ENCODE measurements around the gene MPZ.
"Not testable (repeated sequence)": the region's sequence is repeated elsewhere in the genome, so short reads cannot be mapped to it uniquely, and the experiment has no call there.

Gene MPZ

GRCh38 chr1:161299347-161299746 is 10.4 kb downstream of the MPZ start:
- no peak for DNase-seq

DNA sequence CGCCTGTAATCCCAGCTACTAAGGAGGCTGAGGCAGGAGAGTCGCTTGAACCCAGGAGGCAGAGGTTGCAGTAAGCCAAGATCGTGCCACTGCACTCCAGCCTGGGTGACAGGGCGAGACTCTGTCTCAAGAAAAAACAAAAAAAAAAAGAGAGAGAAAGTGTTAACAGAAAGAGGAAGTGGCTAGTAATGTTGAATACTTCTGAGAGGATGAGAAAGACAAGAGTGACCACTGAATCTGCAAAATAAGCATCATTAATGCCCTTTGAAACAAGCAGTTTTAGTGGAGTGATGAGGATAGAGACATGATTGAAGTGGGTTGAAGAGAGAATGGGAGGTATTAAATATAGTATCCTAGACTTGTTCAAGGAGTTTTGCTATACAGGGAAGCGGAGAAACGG is 11.7 kb downstream of the MPZ start:
- DNase-seq, result no peak

- no peak for DNase-seq
These were observed 12.4 kb downstream of the MPZ start for GRCh38 chr1:161297415-161297814.

DNA sequence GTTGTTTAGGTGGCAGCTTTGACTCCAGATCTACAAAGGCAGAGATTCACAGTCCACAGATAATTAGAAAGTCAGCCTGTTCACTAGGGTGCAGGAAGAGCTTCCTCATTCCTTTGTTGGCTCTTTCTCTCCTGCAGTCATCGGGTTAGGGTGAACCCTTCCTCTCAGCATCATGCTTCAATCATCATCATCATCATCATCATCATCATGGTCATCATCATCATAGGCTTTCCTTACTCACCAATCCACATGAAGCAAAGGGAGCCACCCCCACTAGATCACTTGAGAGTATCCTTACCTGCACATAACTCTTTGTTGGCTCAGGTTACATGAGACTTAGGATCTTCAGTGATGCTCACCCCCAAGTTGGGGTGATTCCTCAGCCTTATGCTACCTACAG is 19.0 kb downstream of the MPZ start:
- no peak for DNase-seq

- DNase-seq, result no peak
These were observed 22.2 kb downstream of the MPZ start for GRCh38 chr1:161287482-161288054.

- DNase-seq, result no peak
These were observed 24.2 kb downstream of the MPZ start for GRCh38 chr1:161285521-161285920.

DNA sequence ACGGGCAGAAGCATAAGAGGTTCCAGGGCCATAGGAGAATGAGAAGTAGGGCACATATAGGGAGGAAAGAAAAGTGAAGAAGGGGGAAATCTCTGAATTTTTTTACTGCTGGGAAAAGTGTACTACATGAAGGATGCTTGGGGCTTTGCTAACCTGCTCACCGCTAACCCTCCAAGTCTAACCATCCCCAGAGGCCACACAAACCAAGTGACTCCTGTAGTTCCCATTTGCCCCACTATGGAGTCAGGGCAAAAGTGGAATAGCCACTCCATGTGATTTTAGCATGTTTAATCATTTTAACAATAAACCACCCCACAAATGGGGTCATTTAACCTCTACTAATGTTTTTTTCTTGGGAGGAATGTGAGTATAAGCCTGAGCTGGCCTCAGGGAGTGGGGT is 24.7 kb downstream of the MPZ start:
- DNase-seq, result no peak

- DNase-seq, result no peak
These were observed 26.8 kb downstream of the MPZ start for GRCh38 chr1:161282991-161283390.

DNA sequence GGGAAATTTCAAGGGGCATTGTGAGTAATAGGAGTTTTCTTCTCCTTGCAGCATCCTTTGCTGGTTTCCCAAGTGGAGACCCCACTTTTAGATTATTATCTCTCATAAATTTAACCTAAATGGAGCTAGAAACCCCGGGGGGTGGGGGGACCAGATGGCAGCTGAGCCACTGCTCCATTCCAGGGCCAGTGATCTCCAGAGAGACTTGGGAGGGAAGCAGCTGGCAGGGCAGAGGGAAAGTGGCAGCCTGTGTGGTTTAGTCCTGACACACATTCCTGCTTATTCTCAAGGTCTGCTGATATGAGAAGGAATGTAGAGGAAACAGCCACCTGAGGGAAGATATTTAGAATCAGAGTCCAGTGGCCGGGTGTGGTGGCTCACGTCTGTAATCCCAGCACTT is 34.9 kb downstream of the MPZ start:
- DNase-seq, result no peak

GRCh38 chr1:161273402-161273801 is 36.4 kb downstream of the MPZ start:
- no peak for DNase-seq

- DNase-seq, result no peak
These were observed 42.4 kb downstream of the MPZ start for GRCh38 chr1:161267321-161267720.

- no peak for DNase-seq
These were observed 42.9 kb downstream of the MPZ start for GRCh38 chr1:161266836-161267235.

DNA sequence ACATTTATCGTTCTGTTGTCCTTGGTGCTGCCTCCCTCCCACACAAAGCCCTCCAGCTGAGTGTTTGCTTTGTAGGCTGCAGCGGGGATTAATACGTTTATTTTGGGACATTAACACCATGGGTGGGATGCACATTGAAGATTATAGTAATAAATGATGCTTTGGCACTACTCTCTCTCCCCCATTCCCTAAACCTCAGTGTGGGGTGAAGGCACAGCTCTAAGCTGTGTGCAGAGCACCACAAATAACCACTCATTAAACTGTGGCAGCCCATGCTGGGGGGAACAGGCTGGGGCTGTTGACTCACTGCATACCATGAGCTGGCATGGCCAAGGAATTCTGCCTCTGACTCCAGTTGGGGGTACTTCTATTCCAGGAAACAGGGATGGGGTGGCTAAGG is 43.6 kb downstream of the MPZ start:
- no peak for DNase-seq

DNA sequence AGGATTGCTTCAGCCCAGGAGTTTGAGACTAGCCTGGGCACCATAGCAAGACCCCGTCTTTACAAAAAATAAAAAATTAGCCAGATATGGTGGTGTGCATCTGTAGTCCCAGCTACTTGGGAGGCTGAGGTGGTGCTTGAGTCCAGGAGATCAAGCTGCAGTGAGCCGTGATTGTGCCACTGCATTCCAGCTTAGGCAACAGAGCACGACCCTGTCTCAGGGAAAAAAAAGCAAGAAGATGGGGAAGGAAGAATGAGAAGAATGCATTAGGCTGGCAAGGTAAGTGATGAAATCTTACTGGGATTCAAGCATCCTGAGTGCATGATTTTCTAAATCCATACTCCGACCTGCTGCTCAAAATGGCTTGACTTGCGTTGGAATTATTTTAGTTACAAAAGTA is 44.5 kb downstream of the MPZ start:
- no peak for DNase-seq

GRCh38 chr1:161261261-161262235 is 48.2 kb downstream of the MPZ start:
- no peak for DNase-seq

DNA sequence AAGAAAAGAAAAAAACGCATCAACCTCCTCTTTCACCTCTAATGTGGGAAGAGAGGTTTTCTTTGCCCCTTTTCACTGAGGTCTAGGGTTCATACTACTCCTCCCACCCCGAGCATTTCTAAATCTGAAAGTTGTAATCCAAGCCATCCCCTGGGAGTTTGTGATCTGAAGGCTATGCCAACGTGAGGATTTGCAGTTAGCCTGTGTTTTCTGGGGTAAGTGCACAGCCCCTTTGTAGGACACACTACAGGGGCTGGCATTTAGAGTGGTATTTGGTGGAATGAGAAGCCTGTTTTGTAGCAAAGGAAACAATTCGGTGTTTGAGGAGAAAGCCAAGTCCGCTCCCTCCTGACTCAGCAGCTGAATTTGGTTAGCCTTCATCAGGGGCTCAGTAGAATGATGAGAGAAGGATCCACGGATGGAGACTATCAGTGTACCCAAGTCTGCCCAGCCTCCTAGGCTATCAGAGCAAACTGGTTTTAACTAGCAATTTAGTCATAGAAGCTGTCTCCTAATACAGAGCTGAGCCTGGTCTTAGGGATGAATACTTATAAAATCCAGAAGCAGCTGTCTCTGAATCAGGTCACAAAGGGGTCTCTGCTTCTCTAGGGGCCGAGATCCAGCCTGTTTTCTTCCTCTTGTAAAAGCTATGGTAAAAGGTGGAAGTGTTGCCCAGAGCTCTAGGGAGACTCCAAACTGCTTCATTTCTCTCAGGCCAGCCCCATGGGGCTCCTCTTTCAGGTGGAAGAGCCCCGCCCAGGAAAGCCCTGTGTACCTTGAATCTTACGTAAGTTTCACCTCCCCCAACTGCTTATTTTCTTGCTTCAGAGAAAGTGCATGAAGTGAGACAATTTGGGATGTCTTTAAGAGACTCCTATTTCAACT is 49.1 kb downstream of the MPZ start:
- no peak for DNase-seq

DNA sequence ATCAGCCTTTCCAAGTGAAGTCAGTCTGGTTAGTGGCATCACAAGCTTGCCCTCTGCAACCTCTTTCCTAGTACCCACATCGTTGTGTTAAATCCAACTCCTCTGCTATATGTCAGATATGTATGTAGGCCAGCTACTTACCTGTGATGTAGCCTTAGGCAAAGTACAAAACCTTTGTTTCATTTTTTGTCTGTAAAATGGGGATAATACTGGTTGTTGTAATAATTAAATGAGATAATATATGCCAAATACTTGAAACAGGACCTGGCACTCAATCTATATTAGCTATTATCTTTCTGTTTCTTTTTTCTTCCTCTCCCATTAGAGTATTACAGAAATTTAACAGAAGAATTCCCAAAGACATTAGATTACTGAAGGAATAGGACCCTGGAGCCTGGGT is 50.0 kb downstream of the MPZ start:
- no peak for DNase-seq

DNA sequence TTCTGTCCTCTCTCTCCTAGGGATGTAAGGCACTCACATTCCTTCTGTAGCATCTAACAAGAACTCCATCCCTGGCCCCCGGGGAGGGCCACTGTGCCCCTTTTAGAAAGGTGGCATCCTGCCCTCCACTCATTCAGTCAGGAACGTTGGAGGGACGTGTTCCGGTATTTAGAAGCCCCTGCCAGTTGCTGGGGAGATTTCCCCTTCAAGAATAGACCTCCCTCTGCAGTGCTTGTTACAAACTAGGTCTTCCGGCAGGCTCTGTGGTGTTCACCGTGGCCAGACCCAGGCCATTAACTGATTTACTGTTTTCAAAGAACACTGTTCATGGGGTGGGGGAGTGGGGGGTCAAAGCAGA is 50.4 kb downstream of the MPZ start:
- DNase-seq, result no peak

DNA sequence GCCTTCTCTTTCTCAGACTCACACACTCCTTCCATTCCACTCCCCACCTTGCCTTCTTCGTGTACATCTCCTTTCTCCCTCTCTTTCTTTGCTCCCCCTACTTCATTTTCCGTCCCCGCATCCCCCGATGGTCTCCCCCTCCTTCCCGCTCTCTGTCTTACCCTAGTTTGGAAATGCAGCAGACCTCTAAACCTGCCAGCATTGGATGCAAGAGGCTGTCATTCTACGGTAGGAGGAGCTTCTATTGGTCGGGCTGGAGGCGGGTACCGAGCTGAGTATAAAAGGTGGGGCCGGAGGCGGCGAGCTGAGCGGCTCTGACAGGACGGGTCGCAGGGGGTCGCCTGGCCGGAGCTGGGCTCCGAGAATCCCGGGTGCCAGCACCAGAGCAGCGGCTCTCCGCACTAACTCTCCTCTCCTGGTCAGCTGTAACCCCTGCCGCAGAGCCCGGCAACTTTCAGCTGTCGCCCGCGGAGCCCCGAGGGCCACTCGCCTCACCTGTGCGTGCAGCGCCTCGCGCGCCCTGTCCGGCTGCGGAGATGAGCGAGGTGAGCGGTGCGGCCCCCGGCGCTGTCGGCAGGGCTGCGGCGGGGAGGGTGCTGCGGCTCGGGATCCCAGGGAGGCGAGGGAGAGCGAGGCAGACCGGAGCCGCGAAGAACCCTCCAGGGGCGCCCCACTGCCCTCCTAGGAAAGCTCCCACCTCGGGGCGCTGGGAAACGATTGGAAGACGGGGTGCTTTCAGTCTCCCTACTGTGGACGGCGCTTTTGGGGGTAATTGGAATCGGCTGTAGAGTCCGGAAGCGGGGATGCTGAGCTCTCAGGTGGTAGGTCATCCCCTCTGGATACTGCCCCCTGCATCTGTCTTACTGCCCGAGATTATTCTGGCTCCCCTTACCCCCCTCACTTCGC is 51.1 kb downstream of the MPZ start, which contains the start of gene PCP4L1:
Gene PCP4L1, plus strand, starts transcription at position 307 of the 906 bp plus-strand sequence. Its CDS starts 230 bp downstream, at position 537.
- DNase-seq, result no peak

GRCh38 chr1:161257109-161257508 is 52.7 kb downstream of the MPZ start:
- not testable (repeated sequence) for DNase-seq

DNA sequence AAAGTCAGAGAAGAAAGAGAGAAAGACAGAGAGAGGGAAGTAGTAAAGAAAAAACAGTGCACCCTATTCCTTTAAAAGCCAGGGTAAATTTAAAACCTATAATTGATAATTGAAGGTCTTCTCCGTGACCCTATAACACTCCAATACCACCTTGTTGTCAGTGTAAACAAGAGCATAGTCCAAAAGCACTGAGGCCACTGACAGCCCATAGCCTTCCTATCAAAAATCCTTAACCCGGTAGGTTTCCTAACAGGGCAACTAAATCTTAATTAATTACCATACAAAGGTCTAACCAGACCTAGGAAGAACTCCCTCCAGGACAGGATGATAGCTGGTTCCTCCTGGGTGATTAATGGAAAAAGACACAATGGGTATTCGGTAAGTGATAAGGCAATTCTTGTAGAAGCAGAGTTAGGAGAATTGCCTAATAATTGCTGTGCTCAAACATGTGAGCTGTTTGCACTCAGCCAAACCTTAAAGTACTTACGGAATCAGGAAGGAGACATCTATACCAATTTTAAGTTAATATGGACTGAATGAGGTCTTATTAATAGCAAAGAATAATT is 53.7 kb downstream of the MPZ start:
- not testable (repeated sequence) for DNase-seq

DNA sequence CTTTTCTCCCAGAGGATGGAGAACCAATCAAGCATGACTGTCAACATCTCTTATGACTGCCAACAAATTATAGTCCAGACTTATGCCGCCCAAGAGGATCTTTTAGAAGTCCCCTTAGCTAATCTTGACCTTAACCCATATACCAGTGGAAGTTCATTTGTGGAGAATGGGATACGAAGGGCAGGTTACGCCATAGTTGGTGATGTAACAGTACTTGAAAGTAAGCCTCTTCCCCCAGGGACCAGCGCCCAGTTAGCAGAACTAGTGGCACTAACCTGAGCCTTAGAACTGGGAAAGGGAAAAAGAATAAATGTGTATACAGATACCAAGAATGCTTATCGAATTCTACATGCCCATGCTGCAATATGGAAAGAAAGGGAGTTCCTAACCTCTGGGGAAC is 54.5 kb downstream of the MPZ start:
- not testable (repeated sequence) for DNase-seq

Measured in NCI-H2029 treated with DMSO at 0.1 percent for 48 hours (cell line).